DOHH2 (cell line): ENCODE measurements around the gene PPHLN1.
A peak's percentile ranks its signal among the peaks of the same experiment; 100 is the strongest.

Experiments used
- H3F3A ChIP-seq: fragments of 200-600 bp; sonication (generic), shearing (Covaris generic); 2 replicates; pipeline ENCODE4 v1.6.0; 2016; ENCODE audit warnings: antibody characterized with exemption, mild to moderate bottlenecking; ENCODE audit not compliant: control insufficient read depth, insufficient read depth
- H3K27ac ChIP-seq: fragments of 200-600 bp; sonication (generic); 2 replicates; pipeline ENCODE4 v1.5.1; 2014; ENCODE audit warnings: low read depth, mild to moderate bottlenecking, low read length, moderate library complexity
- H3K27me3 ChIP-seq: fragments of 200-600 bp; sonication (generic); 2 replicates; pipeline ENCODE4 v1.6.1; 2014; ENCODE audit warnings: mild to moderate bottlenecking, low read length, mixed read lengths; ENCODE audit not compliant: control insufficient read depth
- H3K36me3 ChIP-seq: fragments of 200-600 bp; sonication (generic); 2 replicates; pipeline ENCODE4 v1.6.1; 2014; ENCODE audit warnings: mild to moderate bottlenecking, low read length, moderate library complexity, mixed read lengths; ENCODE audit not compliant: control insufficient read depth
- H3K4me1 ChIP-seq: fragments of 200-600 bp; sonication (generic); 2 replicates; pipeline ENCODE4 v1.6.1; 2014; ENCODE audit warnings: mild to moderate bottlenecking, low read length, mixed read lengths; ENCODE audit not compliant: control insufficient read depth
- H3K4me2 ChIP-seq: fragments of 200-600 bp; sonication (generic); 2 replicates; pipeline ENCODE4 v1.6.0; 2014; ENCODE audit warnings: mild to moderate bottlenecking, low read length, moderate library complexity
- H3K4me3 ChIP-seq: fragments of 200-600 bp; sonication (generic); 2 replicates; pipeline ENCODE4 v1.5.1; 2014; ENCODE audit warnings: mild to moderate bottlenecking, low read length, mixed read lengths
- H3K79me2 ChIP-seq: fragments of 200-600 bp; sonication (generic); 2 replicates; pipeline ENCODE4 v1.6.1; 2014; ENCODE audit warnings: mild to moderate bottlenecking, low read length, mixed read lengths; ENCODE audit not compliant: control insufficient read depth
- H3K9me2 ChIP-seq: fragments of 200-600 bp; sonication (generic); replicated peaks from 2 replicates; pipeline ENCODE4 v1.6.1; 2014; ENCODE audit warnings: mild to moderate bottlenecking, low read length, mixed read lengths; ENCODE audit not compliant: control insufficient read depth
- H3K9me3 ChIP-seq: fragments of 200-600 bp; sonication (generic); 2 replicates; pipeline ENCODE4 v1.6.1; 2014; ENCODE audit warnings: antibody characterized with exemption, low read length, mixed read lengths; ENCODE audit not compliant: control insufficient read depth, insufficient read depth
- H4K20me1 ChIP-seq: fragments of 200-600 bp; sonication (generic); 2 replicates; pipeline ENCODE4 v1.6.0; 2014; ENCODE audit warnings: low read depth, mild to moderate bottlenecking, antibody characterized with exemption, low read length, moderate library complexity; ENCODE audit not compliant: control insufficient read depth, insufficient read depth
- EZH2phosphoT487 ChIP-seq: fragments of 200-600 bp; sonication (generic); IDR thresholded peaks from 2 replicates; pipeline ENCODE4 v1.6.1; 2017; ENCODE audit warnings: borderline replicate concordance, mild to moderate bottlenecking, antibody characterized with exemption, low read length, moderate library complexity, mixed read lengths
- TF ChIP-seq, protein P1 (sequence below): fragments of 200-600 bp; sonication (generic); IDR thresholded peaks from one replicate; pipeline ENCODE4 v1.5.1; 2014; ENCODE audit warnings: antibody characterized with exemption, mild to moderate bottlenecking, low read depth, low read length; ENCODE audit not compliant: poor library complexity, severe bottlenecking

Gene PPHLN1

DNA sequence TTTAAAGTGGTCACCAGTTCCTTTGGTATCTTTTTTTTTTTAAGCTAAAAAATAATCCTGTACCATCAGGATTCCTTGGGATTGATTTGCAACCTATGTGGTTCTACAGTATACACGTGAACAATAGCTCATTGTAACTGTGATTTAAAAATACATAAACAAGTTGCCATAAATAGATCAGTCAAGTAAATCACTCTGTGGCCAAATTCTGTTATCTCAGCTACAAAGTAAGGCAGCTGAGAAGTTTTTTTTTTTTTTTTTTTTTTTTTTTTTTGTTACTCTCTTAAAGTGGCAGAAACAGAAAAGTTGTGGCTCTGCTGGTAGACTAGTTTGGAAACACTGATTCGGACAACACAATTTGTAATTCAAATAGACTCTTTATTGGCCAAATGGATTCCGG is 159.0 kb downstream of the PPHLN1 start:
- H3K27ac ChIP-seq = no peak overlapping the region
- TF ChIP-seq, protein P1, sequence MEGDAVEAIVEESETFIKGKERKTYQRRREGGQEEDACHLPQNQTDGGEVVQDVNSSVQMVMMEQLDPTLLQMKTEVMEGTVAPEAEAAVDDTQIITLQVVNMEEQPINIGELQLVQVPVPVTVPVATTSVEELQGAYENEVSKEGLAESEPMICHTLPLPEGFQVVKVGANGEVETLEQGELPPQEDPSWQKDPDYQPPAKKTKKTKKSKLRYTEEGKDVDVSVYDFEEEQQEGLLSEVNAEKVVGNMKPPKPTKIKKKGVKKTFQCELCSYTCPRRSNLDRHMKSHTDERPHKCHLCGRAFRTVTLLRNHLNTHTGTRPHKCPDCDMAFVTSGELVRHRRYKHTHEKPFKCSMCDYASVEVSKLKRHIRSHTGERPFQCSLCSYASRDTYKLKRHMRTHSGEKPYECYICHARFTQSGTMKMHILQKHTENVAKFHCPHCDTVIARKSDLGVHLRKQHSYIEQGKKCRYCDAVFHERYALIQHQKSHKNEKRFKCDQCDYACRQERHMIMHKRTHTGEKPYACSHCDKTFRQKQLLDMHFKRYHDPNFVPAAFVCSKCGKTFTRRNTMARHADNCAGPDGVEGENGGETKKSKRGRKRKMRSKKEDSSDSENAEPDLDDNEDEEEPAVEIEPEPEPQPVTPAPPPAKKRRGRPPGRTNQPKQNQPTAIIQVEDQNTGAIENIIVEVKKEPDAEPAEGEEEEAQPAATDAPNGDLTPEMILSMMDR = no peak
- TF ChIP-seq EZH2phosphoT487 = no peak
- H3K4me1 ChIP-seq = peaks cover 31% of the 10 kb centered on the region
- H3K79me2 ChIP-seq = no peaks in the 10 kb centered on the region
- H3K9me3 ChIP-seq = no peaks in the 10 kb centered on the region
- peak overlapping the region; percentile 91 for H3K4me2 ChIP-seq
- no peaks in the 10 kb centered on the region for H3K36me3 ChIP-seq
- H3F3A ChIP-seq = peaks cover 5% of the 10 kb centered on the region
- H3K9me2 ChIP-seq = no peaks in the 10 kb centered on the region
- peaks cover 71% of the 10 kb centered on the region for H3K27me3 ChIP-seq
- H3K4me3 ChIP-seq = no peak overlapping the region
- H4K20me1 ChIP-seq = no peaks in the 10 kb centered on the region

DNA sequence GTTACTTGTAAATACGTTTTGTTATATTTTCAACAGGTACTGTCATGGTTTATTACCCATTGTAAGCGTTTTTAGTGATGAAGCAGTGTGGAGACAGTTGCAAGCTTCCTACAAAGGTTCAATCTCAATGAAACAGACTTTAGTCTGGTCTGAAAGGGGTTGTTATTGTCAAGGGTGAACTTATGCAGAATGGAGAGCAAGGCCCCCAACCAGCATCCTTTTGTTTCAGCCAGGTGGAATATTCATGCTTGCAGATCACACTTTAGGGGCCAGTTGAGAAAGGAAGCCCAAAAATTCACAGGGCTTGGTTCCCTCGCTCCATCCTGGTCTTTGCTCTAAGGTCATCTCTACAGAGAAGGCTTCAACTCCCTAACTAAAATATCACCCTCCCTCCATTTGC is 159.9 kb downstream of the PPHLN1 start:
- Histone ChIP-seq H3K4me1 (peaks cover 31% of the 10 kb centered on the region), H3K27me3 (peaks cover 65% of the 10 kb centered on the region), H3F3A (peaks cover 5% of the 10 kb centered on the region), H3K9me3 (no peaks in the 10 kb centered on the region), H3K27ac (no peak overlapping the region), H3K9me2 (no peaks in the 10 kb centered on the region), H4K20me1 (no peaks in the 10 kb centered on the region), H3K4me3 (no peak overlapping the region), H3K79me2 (no peaks in the 10 kb centered on the region), H3K4me2 (no peak overlapping the region), H3K36me3 (no peaks in the 10 kb centered on the region)
- TF ChIP-seq, protein P1 = no peak
- TF ChIP-seq EZH2phosphoT487 = no peak

DNA sequence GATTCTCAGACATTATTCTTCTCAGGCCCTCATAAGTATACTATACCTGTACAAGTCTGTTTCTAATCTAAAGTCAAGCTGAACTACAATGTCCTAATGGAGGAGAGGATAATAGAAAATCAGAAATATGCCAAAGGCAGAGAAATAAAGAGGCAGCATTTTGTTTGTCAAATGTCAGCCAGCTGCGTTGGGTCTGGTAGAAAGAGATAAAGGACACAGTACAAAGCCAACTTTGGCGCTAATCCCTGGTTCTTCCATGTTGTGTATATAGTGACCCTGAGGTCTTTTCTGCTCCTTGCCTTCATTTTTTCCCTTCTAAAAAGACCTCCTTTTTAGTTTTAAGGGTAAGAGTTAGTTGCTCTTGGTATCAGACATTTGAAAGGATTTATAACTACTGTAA is 160.4 kb downstream of the PPHLN1 start:
- no peaks in the 10 kb centered on the region for H3K79me2 ChIP-seq
- H3F3A ChIP-seq = peaks cover 5% of the 10 kb centered on the region
- no peak overlapping the region for H3K4me3 ChIP-seq
- no peaks in the 10 kb centered on the region for H3K9me2 ChIP-seq
- H3K4me1 ChIP-seq = peaks cover 31% of the 10 kb centered on the region
- no peaks in the 10 kb centered on the region for H3K9me3 ChIP-seq
- no peaks in the 10 kb centered on the region for H4K20me1 ChIP-seq
- no peaks in the 10 kb centered on the region for H3K36me3 ChIP-seq
- H3K27ac ChIP-seq = no peak overlapping the region
- peaks cover 59% of the 10 kb centered on the region for H3K27me3 ChIP-seq
- no peak overlapping the region for H3K4me2 ChIP-seq
- TF ChIP-seq EZH2phosphoT487 = no peak
- TF ChIP-seq, protein P1 = no peak
